Measurements from ENCODE around the gene GRK5. TPM values are rescaled to one million over a fixed set of nuclear protein-coding genes. Genes with fewer than 3 reads are reported as not detected.

GRK5 gene
- total RNA-seq, 2 donors from 2014 or later = 3.4 to 4.9 TPM

- no peaks in the 10 kb centered on the region for H3K36me3 ChIP-seq (replicated peaks in 1 of 2; ENCODE audit: insufficient read depth in 1 of 2, low read depth in 2 of 2)
- TF ChIP-seq POLR2A (IDR thresholded peaks at IDR 0.05) (no peak), CTCF (IDR thresholded peaks at IDR 0.05) (no peak)
- H3K27ac ChIP-seq = no peak overlapping the region
- H3K9me3 ChIP-seq = no peaks in the 10 kb centered on the region
- no peaks in the 10 kb centered on the region for H3K4me1 ChIP-seq
- DNase-seq (no peak), ATAC-seq (no peak)
- intact Hi-C loops (cut with DNase I) = no loop called here
- no peak overlapping the region for H3K4me3 ChIP-seq
- no peaks in the 10 kb centered on the region for H3K27me3 ChIP-seq
- 75 to 77% methylated on average over 3 of the region's 3 CpGs for WGBS, 2 donors
Observed at GRCh38 chr10:119470920-119471702, 263.7 kb downstream of the GRK5 start.

GRCh38 chr10:119473771-119474170 is 266.4 kb downstream of the GRK5 start:
- no peak for ATAC-seq
- no peaks in the 10 kb centered on the region for H3K36me3 ChIP-seq (replicated peaks in 1 of 2; ENCODE audit: insufficient read depth in 1 of 2, low read depth in 2 of 2)
- H3K9me3 ChIP-seq = no peaks in the 10 kb centered on the region
- H3K4me3 ChIP-seq = no peak overlapping the region
- TF ChIP-seq POLR2A (IDR thresholded peaks at IDR 0.05) = no peak
- no peak for TF ChIP-seq CTCF (IDR thresholded peaks at IDR 0.05)
- WGBS, 2 donors = 89 to 100% methylated on average over 2 to 4 of the region's 4 CpGs
- H3K27me3 ChIP-seq = no peaks in the 10 kb centered on the region
- intact Hi-C loops (cut with DNase I) = no loop called here
- no peak overlapping the region for H3K27ac ChIP-seq
- DNase-seq = no peak
- no peaks in the 10 kb centered on the region for H3K4me1 ChIP-seq

GRCh38 chr10:119474606-119475005 is 267.2 kb downstream of the GRK5 start:
- H3K4me3 ChIP-seq = no peak overlapping the region
- H3K27ac ChIP-seq = no peak overlapping the region
- no peak for ATAC-seq
- 74 to 87% methylated on average over 9 to 10 of the region's 10 CpGs for WGBS, 2 donors
- no peak for DNase-seq
- no peaks in the 10 kb centered on the region for H3K9me3 ChIP-seq
- no peaks in the 10 kb centered on the region for H3K4me1 ChIP-seq
- H3K36me3 ChIP-seq (replicated peaks in 1 of 2; ENCODE audit: insufficient read depth in 1 of 2, low read depth in 2 of 2) = no peaks in the 10 kb centered on the region
- intact Hi-C loops (cut with DNase I) = no loop called here
- no peaks in the 10 kb centered on the region for H3K27me3 ChIP-seq
- no peak for TF ChIP-seq POLR2A (IDR thresholded peaks at IDR 0.05)
- no peak for TF ChIP-seq CTCF (IDR thresholded peaks at IDR 0.05)

GRCh38 chr10:119477444-119477843 is 270.1 kb downstream of the GRK5 start:
- TF ChIP-seq POLR2A (IDR thresholded peaks at IDR 0.05) = no peak
- no peak for TF ChIP-seq CTCF (IDR thresholded peaks at IDR 0.05)
- WGBS, 2 donors = 60 to 61% methylated on average over 3 of the region's 3 CpGs
- H3K9me3 ChIP-seq = no peaks in the 10 kb centered on the region
- no peak overlapping the region for H3K27ac ChIP-seq
- DNase-seq (no peak), ATAC-seq (no peak)
- no peaks in the 10 kb centered on the region for H3K4me1 ChIP-seq
- intact Hi-C loops (cut with DNase I) = no loop called here
- no peak overlapping the region for H3K4me3 ChIP-seq
- no peaks in the 10 kb centered on the region for H3K27me3 ChIP-seq
- H3K36me3 ChIP-seq (replicated peaks in 1 of 2; ENCODE audit: insufficient read depth in 1 of 2, low read depth in 2 of 2) = no peaks in the 10 kb centered on the region
